ENCODE measurements around the gene UROS.

The UROS gene

GRCh38 chr10:125782054-125782453 lies 41.0 kb downstream of the UROS start:
- no peaks in the 10 kb centered on the region for H3K27me3 ChIP-seq (ENCODE audit: insufficient read depth, low read length, poor library complexity, severe bottlenecking)
- H3K4me3 ChIP-seq (ENCODE audit: low read length, poor library complexity, severe bottlenecking) = no peak overlapping the region
- no peak overlapping the region for H3K9ac ChIP-seq (ENCODE audit: low read depth, low read length, poor library complexity, severe bottlenecking)
- H3K4me1 ChIP-seq (ENCODE audit: insufficient read depth, low read length, poor library complexity, severe bottlenecking) = peaks cover under 1% of the 10 kb centered on the region
- no peaks in the 10 kb centered on the region for H3F3A ChIP-seq (ENCODE audit: low read depth)
- no peaks in the 10 kb centered on the region for H3K9me2 ChIP-seq (replicated peaks; ENCODE audit: low read depth, low read length)
- TF ChIP-seq CTCF (conservative IDR thresholded peaks at IDR 0.05; ENCODE audit: low read length) = no peak
- no peak for TF ChIP-seq EZH2phosphoT487 (IDR thresholded peaks at IDR 0.05; ENCODE audit: borderline replicate concordance)
- no peaks in the 10 kb centered on the region for H3K9me3 ChIP-seq (ENCODE audit: insufficient read depth, low read depth, low read length)
- H3K79me2 ChIP-seq (ENCODE audit: insufficient read depth, low read length) = no peaks in the 10 kb centered on the region
- no peaks in the 10 kb centered on the region for H4K20me1 ChIP-seq (ENCODE audit: insufficient read depth, low read length, poor library complexity, severe bottlenecking)
- no peaks in the 10 kb centered on the region for H3K36me3 ChIP-seq (ENCODE audit: insufficient read depth, low read length)
- no peak overlapping the region for H3K4me2 ChIP-seq (ENCODE audit: low read depth, low read length, poor library complexity, severe bottlenecking)
- H2AFZ ChIP-seq (ENCODE audit: low read length) = no peak overlapping the region

GRCh38 chr10:125781374-125781773 lies 41.7 kb downstream of the UROS start:
- H3K9me2 ChIP-seq (replicated peaks; ENCODE audit: low read depth, low read length) = no peaks in the 10 kb centered on the region
- H3K27me3 ChIP-seq (ENCODE audit: insufficient read depth, low read length, poor library complexity, severe bottlenecking) = no peaks in the 10 kb centered on the region
- no peaks in the 10 kb centered on the region for H3F3A ChIP-seq (ENCODE audit: low read depth)
- H3K4me2 ChIP-seq (ENCODE audit: low read depth, low read length, poor library complexity, severe bottlenecking) = no peak overlapping the region
- no peak overlapping the region for H2AFZ ChIP-seq (ENCODE audit: low read length)
- H3K9ac ChIP-seq (ENCODE audit: low read depth, low read length, poor library complexity, severe bottlenecking) = no peak overlapping the region
- no peaks in the 10 kb centered on the region for H4K20me1 ChIP-seq (ENCODE audit: insufficient read depth, low read length, poor library complexity, severe bottlenecking)
- H3K4me3 ChIP-seq (ENCODE audit: low read length, poor library complexity, severe bottlenecking) = no peak overlapping the region
- H3K9me3 ChIP-seq (ENCODE audit: insufficient read depth, low read depth, low read length) = no peaks in the 10 kb centered on the region
- H3K4me1 ChIP-seq (ENCODE audit: insufficient read depth, low read length, poor library complexity, severe bottlenecking) = no peaks in the 10 kb centered on the region
- H3K79me2 ChIP-seq (ENCODE audit: insufficient read depth, low read length) = no peaks in the 10 kb centered on the region
- no peak for TF ChIP-seq CTCF (conservative IDR thresholded peaks at IDR 0.05; ENCODE audit: low read length)
- no peak for TF ChIP-seq EZH2phosphoT487 (IDR thresholded peaks at IDR 0.05; ENCODE audit: borderline replicate concordance)
- no peaks in the 10 kb centered on the region for H3K36me3 ChIP-seq (ENCODE audit: insufficient read depth, low read length)

GRCh38 chr10:125779403-125780327 lies 43.4 kb downstream of the UROS start:
- Histone ChIP-seq H3K4me2 (ENCODE audit: low read depth, low read length, poor library complexity, severe bottlenecking) (no peak overlapping the region), H4K20me1 (ENCODE audit: insufficient read depth, low read length, poor library complexity, severe bottlenecking) (no peaks in the 10 kb centered on the region), H3K79me2 (ENCODE audit: insufficient read depth, low read length) (no peaks in the 10 kb centered on the region), H3F3A (ENCODE audit: low read depth) (no peaks in the 10 kb centered on the region), H3K4me3 (ENCODE audit: low read length, poor library complexity, severe bottlenecking) (no peak overlapping the region), H3K9ac (ENCODE audit: low read depth, low read length, poor library complexity, severe bottlenecking) (no peak overlapping the region), H3K9me3 (ENCODE audit: insufficient read depth, low read depth, low read length) (no peaks in the 10 kb centered on the region), H2AFZ (ENCODE audit: low read length) (no peak overlapping the region), H3K27me3 (ENCODE audit: insufficient read depth, low read length, poor library complexity, severe bottlenecking) (no peaks in the 10 kb centered on the region), H3K9me2 (replicated peaks; ENCODE audit: low read depth, low read length) (no peaks in the 10 kb centered on the region), H3K36me3 (ENCODE audit: insufficient read depth, low read length) (no peaks in the 10 kb centered on the region), H3K4me1 (ENCODE audit: insufficient read depth, low read length, poor library complexity, severe bottlenecking) (no peaks in the 10 kb centered on the region)
- TF ChIP-seq EZH2phosphoT487 (IDR thresholded peaks at IDR 0.05; ENCODE audit: borderline replicate concordance) (no peak), CTCF (conservative IDR thresholded peaks at IDR 0.05; ENCODE audit: low read length) (no peak)

Measured in Loucy (cell line).